ENCODE results near the gene GPX2. TPM values are rescaled to one million over a fixed set of nuclear protein-coding genes. Genes with fewer than 3 reads are reported as not detected.
"Not testable (repeated sequence)": the region's sequence is repeated elsewhere in the genome, so short reads cannot be mapped to it uniquely, and the experiment has no call there.

GPX2 gene
- total RNA-seq, 1 donor from 2014 or later = 68.1 TPM

DNA sequence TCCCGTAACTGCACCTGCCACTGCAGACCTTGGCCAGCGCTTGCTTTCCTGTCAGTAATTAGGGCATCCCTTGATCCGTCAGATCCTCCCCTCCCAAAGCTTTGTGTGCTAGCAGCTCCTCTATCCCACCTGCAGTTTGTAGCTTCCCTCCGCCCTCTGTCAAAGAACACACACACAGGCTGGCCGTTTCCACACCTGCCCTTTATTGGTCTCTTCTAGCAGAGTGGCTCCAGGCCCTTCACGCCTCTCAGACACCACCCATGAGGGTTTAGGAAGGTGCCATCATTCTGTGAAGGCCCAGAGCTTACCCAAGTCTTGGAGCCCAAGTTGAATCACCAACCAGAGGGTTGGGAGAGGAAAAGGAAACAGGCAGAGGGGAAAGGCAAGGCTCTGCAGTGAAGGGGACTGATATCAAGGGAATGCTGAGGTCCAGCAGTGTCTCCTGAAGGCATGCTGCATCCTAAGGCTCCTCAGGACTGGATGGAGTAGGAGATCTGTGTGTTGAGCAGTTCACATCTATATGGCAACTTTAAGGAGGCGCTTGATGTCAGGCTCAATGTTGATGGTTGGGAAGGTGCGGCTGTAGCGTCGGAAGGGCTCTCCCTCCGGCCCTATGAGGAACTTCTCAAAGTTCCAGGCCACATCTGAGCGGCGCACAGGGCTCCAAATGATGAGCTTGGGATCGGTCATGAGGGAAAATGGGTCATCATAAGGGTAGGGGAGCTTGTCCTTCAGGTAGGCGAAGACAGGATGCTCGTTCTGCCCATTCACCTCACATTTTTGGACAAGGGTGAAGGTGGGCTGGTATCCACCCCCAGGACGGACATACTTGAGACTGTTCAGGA is 3.4 kb downstream of the GPX2 start:
- ATAC-seq = no peak

- no peak for ATAC-seq
Observed at GRCh38 chr14:64937821-64938193, 4.7 kb downstream of the GPX2 start.

DNA sequence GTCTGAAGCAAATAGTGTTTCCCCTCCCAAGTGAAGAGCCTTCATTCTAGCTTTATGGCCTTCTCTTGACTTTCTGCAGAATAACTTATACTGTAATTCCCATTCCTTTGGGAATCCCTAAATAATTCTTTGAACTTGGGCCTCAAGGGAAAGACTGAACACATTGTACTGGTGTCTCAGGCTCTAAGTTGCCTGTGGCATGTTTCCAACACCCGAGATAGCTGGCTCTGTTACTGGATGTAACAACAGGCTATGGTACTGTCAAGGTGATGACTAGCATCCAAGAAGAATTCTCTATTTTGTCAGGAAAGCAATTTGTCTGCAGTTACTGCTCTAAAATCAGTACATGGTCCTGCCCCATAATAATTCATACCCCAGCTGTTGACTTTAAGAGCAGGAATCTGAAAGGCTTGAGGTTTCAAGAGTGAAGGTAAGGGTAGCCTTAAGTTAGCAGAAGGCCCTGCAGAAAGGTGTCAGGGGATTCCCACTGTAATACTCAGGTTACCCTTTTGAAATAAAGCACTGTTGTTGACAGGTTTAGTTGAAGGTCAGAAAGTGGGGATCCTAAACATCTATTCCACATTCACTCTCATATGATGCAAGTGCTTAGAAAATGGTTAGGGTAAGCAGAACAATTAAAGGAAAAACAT is 5.2 kb downstream of the GPX2 start:
- ATAC-seq = no peak

- no peak for ATAC-seq
Observed at GRCh38 chr14:64935508-64935907, 7.0 kb downstream of the GPX2 start.

- ATAC-seq = no peak
Observed at GRCh38 chr14:64934338-64934929, 8.1 kb downstream of the GPX2 start.

- no peak for ATAC-seq
Observed at GRCh38 chr14:64932231-64932630, 10.3 kb downstream of the GPX2 start.

DNA sequence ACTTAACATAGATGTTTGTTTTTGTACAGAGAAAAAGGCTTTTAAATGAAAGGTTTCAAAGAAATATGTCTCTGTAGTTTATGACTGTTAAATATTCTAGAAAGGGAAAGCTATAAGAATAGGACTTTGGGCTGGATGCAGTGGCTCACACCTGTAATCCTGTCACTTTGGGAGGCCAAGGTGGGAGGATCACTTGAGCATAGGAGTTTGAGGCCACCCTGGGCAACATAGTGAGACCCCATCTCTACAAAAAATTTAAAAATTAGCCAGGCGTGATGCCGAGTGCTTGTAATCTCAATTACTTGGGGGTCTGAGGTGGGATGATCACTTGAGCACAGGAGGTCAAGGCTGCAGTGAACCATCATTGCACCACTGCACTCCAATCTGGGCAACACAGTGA is 11.4 kb downstream of the GPX2 start:
- no peak for ATAC-seq

DNA sequence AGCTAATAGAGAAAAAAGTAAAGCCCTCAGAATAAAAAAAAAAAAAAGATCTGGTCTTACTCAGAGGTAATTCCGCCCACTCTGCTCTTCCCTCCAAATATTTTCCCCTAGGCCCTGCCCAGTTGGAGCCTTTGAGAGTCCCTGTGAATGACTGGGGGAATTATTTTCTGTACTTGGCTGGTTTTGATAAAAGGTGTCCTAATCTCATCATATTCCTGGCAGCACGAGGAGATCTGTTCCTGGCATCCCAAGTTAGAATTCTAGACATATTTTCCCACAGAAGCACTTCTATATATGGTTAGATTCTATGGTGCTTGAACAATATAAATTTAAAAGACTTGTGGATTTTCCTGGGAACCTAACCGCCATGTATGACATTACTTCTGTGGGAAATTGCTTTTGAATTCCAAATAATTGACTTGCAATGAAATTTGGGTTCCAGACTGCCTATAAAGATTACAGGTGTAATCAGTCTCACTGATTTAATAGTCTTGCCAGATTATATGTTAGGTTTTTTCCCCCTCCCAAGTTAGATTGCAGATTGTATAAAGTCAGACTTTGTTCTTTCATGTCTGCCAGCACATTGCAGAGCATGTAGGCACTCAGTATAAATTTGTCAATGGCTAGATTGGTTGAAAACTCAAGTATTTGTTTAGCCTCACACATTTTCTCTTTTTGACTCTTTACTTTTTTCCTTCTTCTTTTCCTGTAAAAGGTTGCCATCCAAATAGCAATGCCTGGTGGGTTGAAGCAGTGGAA is 12.3 kb downstream of the GPX2 start:
- ATAC-seq = no peak

DNA sequence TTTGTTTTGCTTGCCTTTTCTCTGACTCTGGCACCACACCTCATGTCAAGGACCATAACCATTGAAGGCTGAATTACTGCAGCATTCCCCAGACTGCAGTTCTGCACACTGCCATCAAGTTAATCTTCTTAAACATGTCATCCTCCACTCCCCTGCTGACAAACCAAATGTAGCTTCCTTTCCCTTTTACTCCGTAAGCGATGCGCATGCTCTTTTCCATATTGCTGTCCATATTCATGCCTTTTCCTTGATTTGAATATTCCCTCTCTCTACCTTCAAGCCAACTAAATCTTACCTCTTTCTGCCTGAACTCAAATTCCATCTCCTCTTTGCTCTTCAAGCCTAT is 13.6 kb downstream of the GPX2 start:
- no peak for ATAC-seq

DNA sequence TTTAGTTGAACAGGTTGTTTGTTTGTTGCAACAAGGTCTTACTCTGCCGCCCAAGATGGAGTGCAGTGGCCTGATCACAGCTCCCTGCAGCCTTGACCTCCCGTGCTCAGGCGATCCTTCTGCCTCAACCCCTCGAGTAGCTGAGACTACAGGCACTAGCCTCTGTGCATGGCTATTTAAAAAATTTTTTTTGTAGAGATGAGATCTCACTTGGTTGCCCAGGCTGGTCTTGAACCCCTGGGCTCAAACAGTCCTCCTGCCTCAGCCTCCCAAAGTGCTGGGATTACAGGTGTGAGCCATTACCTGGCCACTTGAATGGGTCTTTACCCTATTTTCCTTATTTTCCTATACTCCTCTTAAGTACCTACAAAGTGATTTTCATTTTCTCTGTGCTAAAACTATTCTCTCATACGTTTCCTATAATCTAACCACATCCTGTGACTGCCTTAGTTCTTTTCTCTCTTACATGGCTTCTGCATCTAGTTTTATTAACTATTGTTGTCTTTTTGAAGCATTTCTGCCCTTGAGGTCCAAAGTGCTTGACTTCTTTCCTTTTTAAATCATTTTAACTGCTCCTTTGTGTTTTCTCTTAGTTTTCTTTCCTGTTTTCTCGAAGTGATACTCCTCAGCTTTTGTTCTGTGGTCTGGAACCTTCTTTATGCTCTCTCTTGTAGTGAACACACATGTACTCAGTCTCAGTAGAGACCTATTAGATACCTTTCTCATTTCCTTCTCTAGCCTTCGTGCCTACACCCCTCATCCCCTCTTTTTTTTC is 14.1 kb downstream of the GPX2 start:
- ATAC-seq = no peak

- ATAC-seq = no peak
Observed at GRCh38 chr14:64927031-64927430, 15.5 kb downstream of the GPX2 start.

GRCh38 chr14:64926398-64926995 is 16.0 kb downstream of the GPX2 start:
- no peak for ATAC-seq

DNA sequence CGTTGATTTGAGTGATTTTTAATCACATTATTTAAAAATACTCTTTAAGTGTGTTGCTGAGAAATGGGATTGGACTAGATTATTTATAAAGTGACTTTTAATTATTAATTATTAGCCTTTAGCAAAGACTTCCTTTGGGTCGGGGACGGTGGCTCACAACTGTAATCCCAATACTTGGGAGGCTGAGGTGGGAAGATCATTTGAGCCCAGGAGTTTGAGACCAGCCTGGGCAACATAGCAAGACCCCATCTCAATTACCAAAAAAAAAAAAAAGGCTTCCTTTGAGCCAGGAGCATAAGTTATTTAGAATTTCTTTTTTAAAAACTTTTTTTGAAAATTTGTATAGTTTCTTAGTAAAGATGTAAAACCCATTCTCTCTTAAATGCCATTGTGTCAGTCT is 19.5 kb downstream of the GPX2 start:
- no peak for ATAC-seq

DNA sequence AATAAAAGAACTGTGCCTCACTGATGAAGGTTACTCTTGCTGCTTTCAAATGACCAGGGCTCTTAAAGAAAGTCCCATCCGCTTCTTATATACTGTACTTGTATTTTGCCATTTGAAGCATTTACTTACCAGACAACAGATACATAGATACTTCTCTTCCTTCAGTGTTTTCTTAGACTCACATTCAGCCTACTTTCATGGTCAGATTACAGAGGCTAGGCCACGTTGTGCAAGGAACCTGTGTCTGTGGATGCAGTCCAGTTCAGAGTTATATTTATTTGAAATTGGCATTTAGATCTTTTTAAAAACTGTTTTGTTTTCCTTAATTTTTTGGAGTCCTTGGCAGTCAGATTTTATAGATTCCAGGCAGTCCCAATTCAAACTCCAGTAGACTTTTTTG is 22.1 kb downstream of the GPX2 start:
- ATAC-seq = no peak

GRCh38 chr14:64919618-64920017 is 22.9 kb downstream of the GPX2 start:
- no peak for ATAC-seq

GRCh38 chr14:64919215-64919614 is 23.3 kb downstream of the GPX2 start:
- no peak for ATAC-seq

GRCh38 chr14:64918216-64918615 is 24.3 kb downstream of the GPX2 start:
- no peak for ATAC-seq

- ATAC-seq = no peak
Observed at GRCh38 chr14:64915797-64916196, 26.7 kb downstream of the GPX2 start.

DNA sequence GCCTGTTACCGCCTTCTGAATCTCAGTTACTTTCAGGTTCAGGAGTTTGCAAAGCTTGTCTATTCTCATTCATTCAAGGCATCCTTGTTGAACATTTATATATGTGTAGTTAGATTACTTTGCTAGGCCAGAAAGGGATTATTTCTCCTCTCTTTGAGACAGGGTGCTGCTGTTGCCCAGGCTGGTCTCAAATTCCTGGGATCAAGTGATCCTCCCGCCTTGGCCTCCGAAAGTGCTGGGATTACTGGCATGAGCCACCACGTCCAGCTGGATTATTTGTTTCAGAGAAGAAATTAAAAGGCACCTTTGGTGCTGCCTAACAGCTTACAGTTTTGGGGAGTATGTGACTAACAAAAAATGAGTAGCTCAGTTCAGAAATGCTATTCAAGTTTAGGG is 27.5 kb downstream of the GPX2 start:
- ATAC-seq = no peak

- peak; percentile 100 for ATAC-seq
Observed at GRCh38 chr14:64914237-64915028, 28.1 kb downstream of the GPX2 start, which contains the start of gene CHURC1. Gene CHURC1 (plus strand): TSS chr14:64914455. CDS start chr14:64914496, 41 bp downstream.

DNA sequence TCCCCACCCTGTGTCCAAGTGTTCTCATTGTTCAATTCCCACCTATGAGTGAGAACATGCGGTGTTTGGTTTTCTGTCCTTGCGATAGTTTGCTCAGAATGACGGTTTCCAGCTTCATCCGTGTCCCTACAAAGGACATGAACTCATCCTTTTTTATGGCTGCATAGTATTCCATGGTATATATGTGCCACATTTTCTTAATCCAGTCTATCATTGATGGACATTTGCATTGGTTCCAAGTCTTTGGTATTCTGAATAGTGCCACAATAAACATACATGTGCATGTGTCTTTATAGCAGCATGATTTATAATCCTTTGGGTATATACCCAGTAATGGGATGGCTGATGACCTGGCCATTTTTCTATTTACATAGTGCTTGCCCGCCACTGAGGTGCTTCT is 29.1 kb downstream of the GPX2 start:
- ATAC-seq = not testable (repeated sequence)
